OCI-LY3 (cell line): ENCODE data around the gene SNTG2.

Source experiments
- CTCF ChIP-seq: fragments of 200-600, 300-600 bp; sonication (generic); IDR thresholded peaks from 2 replicates; pipeline ENCODE4 v1.5.1; 2014; ENCODE audit warnings: antibody characterized with exemption, low read length, low read depth
- EZH2phosphoT487 ChIP-seq: fragments of 200-600 bp; shearing (Covaris generic); IDR thresholded peaks from 2 replicates; pipeline ENCODE4 v1.6.1; 2018; ENCODE audit warnings: antibody characterized with exemption, mixed run types, low read depth

GRCh38 chr2:959457-959856 is 8.8 kb downstream of the SNTG2 start:
- TF ChIP-seq CTCF (no peak), EZH2phosphoT487 (no peak)
